HG03457 (cell line): ENCODE data around the gene PIAS4.

Source experiments
- ATAC-seq: cut with Tn5 transposase; IDR thresholded peaks from one replicate; pipeline ENCODE4 v1.9.1; 2021; ENCODE audit warnings: moderate number of reproducible peaks; ENCODE audit not compliant: unreplicated experiment

The PIAS4 gene

GRCh38 chr19:4038661-4039423 is 31.3 kb downstream of the PIAS4 start:
- ATAC-seq = no peak

- ATAC-seq = no peak
Measured at GRCh38 chr19:4042064-4042730, 34.7 kb downstream of the PIAS4 start.

- no peak for ATAC-seq
Measured at GRCh38 chr19:4042731-4043082, 35.2 kb downstream of the PIAS4 start.

- ATAC-seq = no peak
Measured at GRCh38 chr19:4043401-4043800, 35.9 kb downstream of the PIAS4 start.

GRCh38 chr19:4043966-4044715 is 36.6 kb downstream of the PIAS4 start:
- ATAC-seq = no peak

- ATAC-seq = no peak
Measured at GRCh38 chr19:4044990-4045465, 37.5 kb downstream of the PIAS4 start.

GRCh38 chr19:4045597-4046361 is 38.2 kb downstream of the PIAS4 start:
- ATAC-seq = no peak

GRCh38 chr19:4046362-4046691 is 38.8 kb downstream of the PIAS4 start:
- no peak for ATAC-seq

- ATAC-seq = no peak
Measured at GRCh38 chr19:4046946-4047683, 39.6 kb downstream of the PIAS4 start.

GRCh38 chr19:4049432-4049831 is 41.9 kb downstream of the PIAS4 start:
- no peak for ATAC-seq

- ATAC-seq = no peak
Measured at GRCh38 chr19:4051175-4052101, 43.9 kb downstream of the PIAS4 start.

GRCh38 chr19:4052114-4052992 is 44.8 kb downstream of the PIAS4 start:
- ATAC-seq = no peak

GRCh38 chr19:4052993-4053422 is 45.5 kb downstream of the PIAS4 start:
- ATAC-seq = no peak

GRCh38 chr19:4053423-4054324 is 46.1 kb downstream of the PIAS4 start:
- ATAC-seq = no peak

GRCh38 chr19:4054441-4055208 is 47.1 kb downstream of the PIAS4 start:
- ATAC-seq = no peak

GRCh38 chr19:4055209-4055552 is 47.6 kb downstream of the PIAS4 start:
- ATAC-seq = no peak
